ENCODE data around the gene CTIF. TPM values are rescaled to one million over a fixed set of nuclear protein-coding genes. Genes with fewer than 3 reads are reported as not detected.

CTIF gene
- polyA plus RNA-seq, 1 of the 3 experiments (the other 2 are of a cell fraction): 47.2 TPM

DNA sequence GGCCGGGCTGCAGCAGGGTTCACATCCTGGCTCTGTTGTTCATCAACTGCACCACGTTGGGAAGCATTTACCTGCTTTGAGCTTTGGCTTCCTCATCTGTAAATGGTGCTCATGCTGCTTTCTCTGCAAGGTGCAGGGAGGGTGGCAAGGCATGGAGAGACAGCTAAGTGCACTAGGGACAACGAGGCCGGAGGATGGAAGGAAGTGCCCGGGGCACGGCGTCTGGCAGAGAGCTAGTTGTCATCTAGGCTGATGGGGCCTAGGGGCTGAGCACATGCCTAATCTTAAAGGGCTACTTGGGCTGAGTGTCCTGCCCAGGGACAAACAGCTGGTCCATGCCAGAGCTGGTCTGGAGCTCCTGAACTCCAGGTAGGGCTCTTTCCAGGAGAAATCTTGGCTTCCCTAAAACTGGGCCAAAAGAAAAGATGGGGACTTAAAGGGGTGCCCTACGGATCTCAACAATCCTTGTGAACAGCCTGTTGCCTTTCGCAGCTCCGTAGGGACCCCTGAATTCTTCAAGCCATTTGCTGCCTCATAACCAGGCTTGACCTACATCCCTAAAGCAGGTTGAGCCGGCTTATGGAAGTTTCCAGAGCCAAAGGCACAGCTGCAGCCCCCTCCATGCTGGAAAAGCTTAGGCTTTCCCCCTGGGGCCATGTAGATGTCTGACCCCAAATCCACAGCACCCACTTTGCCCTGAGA, 281.1 kb downstream of the CTIF start:
- Histone ChIP-seq H3K9me2 (no peaks in the 10 kb centered on the region), H2AFZ (ENCODE audit: low read depth) (no peak overlapping the region), H3K27me3 (ENCODE audit: insufficient read depth) (no peaks in the 10 kb centered on the region), H3K9me3 (peaks cover 6% of the 10 kb centered on the region; the same call in 1 of the 2 replicates), H3K36me3 (replicated peaks in 1 of 2; ENCODE audit: control insufficient read depth in 1 of 2, insufficient read depth in 2 of 2, low read length in 1 of 2) (peaks cover 39 to 50% of the 10 kb centered on the region in 2 experiments), H3K4me3 (ENCODE audit: low read depth in 2 of 2, low read length in 1 of 2) (no peak overlapping the region), H3F3A (replicated peaks; ENCODE audit: insufficient read depth) (peaks cover 19% of the 10 kb centered on the region), H3K4me2 (no peak overlapping the region), H3K9ac (no peak overlapping the region), H3K4me1 (ENCODE audit: control insufficient read depth in 1 of 2, insufficient read depth in 2 of 2, low read depth in 1 of 2, low read length in 1 of 2) (peaks cover 0 to 1% of the 10 kb centered on the region in 2 experiments; a peak in 3 of 4 replicates), H3K27ac (ENCODE audit: low read depth in 2 of 2, low read length in 1 of 2) (no peak overlapping the region), H4K20me1 (ENCODE audit: insufficient read depth) (no peaks in the 10 kb centered on the region), H3K79me2 (ENCODE audit: insufficient read depth) (peaks cover 46% of the 10 kb centered on the region)
- WGBS (ENCODE audit: low lambda C conversion rate): 89% methylated on average over 9 of the region's 11 CpGs
- no peak for DNase-seq
- no peak for TF ChIP-seq POLR2AphosphoS5 (IDR thresholded peaks at IDR 0.05; ENCODE audit: low read depth, low read length)
- TF ChIP-seq TCF12 (IDR thresholded peaks at IDR 0.05): no peak
- TF ChIP-seq, protein P1, sequence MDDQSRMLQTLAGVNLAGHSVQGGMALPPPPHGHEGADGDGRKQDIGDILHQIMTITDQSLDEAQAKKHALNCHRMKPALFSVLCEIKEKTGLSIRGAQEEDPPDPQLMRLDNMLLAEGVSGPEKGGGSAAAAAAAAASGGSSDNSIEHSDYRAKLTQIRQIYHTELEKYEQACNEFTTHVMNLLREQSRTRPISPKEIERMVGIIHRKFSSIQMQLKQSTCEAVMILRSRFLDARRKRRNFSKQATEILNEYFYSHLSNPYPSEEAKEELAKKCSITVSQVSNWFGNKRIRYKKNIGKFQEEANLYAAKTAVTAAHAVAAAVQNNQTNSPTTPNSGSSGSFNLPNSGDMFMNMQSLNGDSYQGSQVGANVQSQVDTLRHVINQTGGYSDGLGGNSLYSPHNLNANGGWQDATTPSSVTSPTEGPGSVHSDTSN (IDR thresholded peaks at IDR 0.05): no peak
- no peak for TF ChIP-seq CTCF (IDR thresholded peaks at IDR 0.05)
- TF ChIP-seq MAX (IDR thresholded peaks at IDR 0.05; ENCODE audit: low read depth): no peak
- TF ChIP-seq, protein P2, sequence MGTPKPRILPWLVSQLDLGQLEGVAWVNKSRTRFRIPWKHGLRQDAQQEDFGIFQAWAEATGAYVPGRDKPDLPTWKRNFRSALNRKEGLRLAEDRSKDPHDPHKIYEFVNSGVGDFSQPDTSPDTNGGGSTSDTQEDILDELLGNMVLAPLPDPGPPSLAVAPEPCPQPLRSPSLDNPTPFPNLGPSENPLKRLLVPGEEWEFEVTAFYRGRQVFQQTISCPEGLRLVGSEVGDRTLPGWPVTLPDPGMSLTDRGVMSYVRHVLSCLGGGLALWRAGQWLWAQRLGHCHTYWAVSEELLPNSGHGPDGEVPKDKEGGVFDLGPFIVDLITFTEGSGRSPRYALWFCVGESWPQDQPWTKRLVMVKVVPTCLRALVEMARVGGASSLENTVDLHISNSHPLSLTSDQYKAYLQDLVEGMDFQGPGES (IDR thresholded peaks at IDR 0.05; ENCODE audit: low read depth, low read length): no peak
- TF ChIP-seq REST (IDR thresholded peaks at IDR 0.05; ENCODE audit: low read depth, low read length): no peak
- TF ChIP-seq GATA2 (CRISPR knock-in tag; IDR thresholded peaks at IDR 0.05): no peak
- no peak for TF ChIP-seq TEAD4 (IDR thresholded peaks at IDR 0.05; ENCODE audit: borderline replicate concordance, insufficient read depth)
- no peak for TF ChIP-seq CHD2 (IDR thresholded peaks at IDR 0.05; ENCODE audit: low read length, partially characterized antibody)
- no peak for TF ChIP-seq TAF1 (IDR thresholded peaks at IDR 0.05; ENCODE audit: borderline replicate concordance, low read depth, low read length)
- TF ChIP-seq ELF1 (IDR thresholded peaks at IDR 0.05): no peak
- TF ChIP-seq GABPA (IDR thresholded peaks at IDR 0.05; ENCODE audit: low read depth): no peak
- TF ChIP-seq RFX5 (IDR thresholded peaks at IDR 0.05; ENCODE audit: low read length): no peak
- POLR2A ChIA-PET: interaction anchor here (0.6 kb wide), 1 partner anchor 33 kb away, joined by 3 read pairs; no protein-coding TSS in a partner anchor
- CTCF ChIA-PET: interaction anchor here (0.9 to 1.2 kb wide), 3 partner anchors 8 to 109 kb away, joined by 3 to 5 read pairs (median 3); no protein-coding TSS in a partner anchor

Data from SK-N-SH (cell line).